Heart left ventricle (tissue), 16 donors: ENCODE measurements around the gene DSE. TPM values are rescaled to one million over a fixed set of nuclear protein-coding genes. Genes with fewer than 3 reads are reported as not detected.

ENCODE experiments used
- ATAC-seq, 4 donors: fragments of 200-7000 bp; cut with Tn5 transposase; one replicate each; pipeline ENCODE4 v1.9.1; 2020 to 2022; ENCODE audit warnings: moderate library complexity in 4 of 4, mild to moderate bottlenecking in 3 of 4, moderate number of reproducible peaks in 1 of 4
- DNase-seq, 5 donors: peaks; one replicate each; pipeline ENCODE4 v3.0.0-alpha.2; 2020
- H3K27ac ChIP-seq, 12 donors: fragments of 200-600 bp; sonication (generic) in 4 of 12; one replicate each; pipeline versions ENCODE4 v1.5.0 to v1.8.0; 2016 to 2022; ENCODE audit warnings: mild to moderate bottlenecking in 2 of 12
- H3K27me3 ChIP-seq, 9 donors: fragments of 200-600 bp; sonication (generic) in 2 of 9; one replicate each; pipeline versions ENCODE4 v1.5.1 to v1.8.0; 2016 to 2022; ENCODE audit warnings: mild to moderate bottlenecking in 3 of 9
- H3K36me3 ChIP-seq, 9 donors: fragments of 200-600 bp; sonication (generic) in 2 of 9; one replicate each; pipeline versions ENCODE4 v1.5.0 to v1.8.0; 2018 to 2022; ENCODE audit warnings: mild to moderate bottlenecking in 2 of 9
- H3K4me1 ChIP-seq, 12 donors: fragments of 200-600 bp; sonication (generic) in 4 of 12; one replicate each; pipeline versions ENCODE4 v1.5.0 to v1.8.0; 2016 to 2022; ENCODE audit warnings: mild to moderate bottlenecking in 3 of 12
- H3K4me3 ChIP-seq, 12 donors: fragments of 200-600 bp; sonication (generic) in 4 of 12; one replicate each; pipeline versions ENCODE4 v1.5.0 to v1.8.0; 2017 to 2022; ENCODE audit warnings: mild to moderate bottlenecking in 9 of 12, moderate library complexity in 4 of 12
- H3K9me3 ChIP-seq, 12 donors: fragments of 200-600 bp; sonication (generic) in 4 of 12; one replicate each; pipeline versions ENCODE4 v1.5.0 to v1.8.0; 2016 to 2022; ENCODE audit warnings: mild to moderate bottlenecking in 1 of 12
- POLR2A ChIP-seq, 2 donors: fragments of 450-650 bp; IDR thresholded peaks; one replicate each; pipeline ENCODE4 v1.6.1; 2017; ENCODE audit warnings: antibody characterized with exemption in 2 of 2, mild to moderate bottlenecking in 2 of 2, moderate library complexity in 2 of 2
- WGBS, 4 donors: extraction: QIAGEN DNeasy Blood & Tissue Kit in 2 of 4; methylation state at CpG; one replicate each; pipeline versions ENCODE4 v1.1.5 to v1.1.7; 2013 to 2018; 5-methylcytosine and 5-hydroxymethylcytosine counted together
- intact Hi-C, 10 donors: fragments of 100-400 bp; cut with DNase I; formaldehyde crosslinking; loops; one replicate each; pipeline versions ENCODE4 v1.11.1 to v1.14.2; 2022
- polyA plus RNA-seq, 2 donors: library from polyadenylated mRNA; stranded (reverse); fragments of 200-250 nt; gene quantifications; one replicate each; pipeline ENCODE4 v1.2.3, GENCODE V29; 2013
- total RNA-seq, 9 donors: library from RNA; depleted of rRNA in 2 of 9; stranded (reverse); fragments of >200 nt in 2 of 9; fragmentation: NEBNext Ultra II Directional in 3 of 9; extraction: Animal tissue kit (Norgen Biotek cat#: 25700) in 3 of 9; gene quantifications; one replicate each; pipeline versions ENCODE4 v1.1.0 to v1.2.4, GENCODE V29; 2016 to 2023
- TF ChIP-seq, protein P1 (sequence below), 12 donors: fragments of 200-600 bp; sonication (generic) in 4 of 12; IDR thresholded peaks; one replicate each; pipeline versions ENCODE4 v1.5.0 to v1.8.0; 2018 to 2022; ENCODE audit warnings: antibody characterized with exemption in 12 of 12, mild to moderate bottlenecking in 5 of 12
- donor health status: ischemic (EF 13 %, LVEDD 7.1; RV severe dilation, severe dysfunction).
- donor health status: healthy with polysubstance abuse.
- donor health status: DM: no; HTN: yes; CAD: no.
- donor health status: DM: no; HTN: no; CAD: no.
- donor health status: ischemic (EF 25% LVEDD 6.9; RV normal size, moderate dysfunction).
- donor health status: ischemic (EF 25% LVEDD 5.7; RV mildly dilated, moderate dysfunction).
- donor health status: healthy.
- donor health status: DM: yes; HTN: yes; CAD: no.
- donor health status: ischemic (EF 35%, LVEDD 5.7; RV mildly dilated, moderate dysfunction).
- donor health status: nonischemic (EF 11% LVEDD 7.7; RV severe dilation, severe dysfunction).
- donor health status: DM: yes; HTN: yes; CAD: no.
- donor health status: PGD.
- donor health status: ischemic (EF 29% LVEDD 5.4; RV normal size, mild dysfunction).
- donor health status: nonischemic (EF 23%, LVEDD 6.1; RV moderate dilation, normal function).

Gene DSE
- total and polyA plus RNA-seq, 11 donors: 3.2 to 37.3 (median 11.1) TPM

- Histone ChIP-seq H3K9me3 (no peaks in the 10 kb centered on the region), H3K4me1 (peaks cover 0 to 43% (median 5%) of the 10 kb centered on the region in 12 donors), H3K36me3 (peaks cover 0 to 7% (median 0%) of the 10 kb centered on the region in 9 donors), H3K4me3 (no peak overlapping the region), H3K27me3 (no peaks in the 10 kb centered on the region), H3K27ac (no peak overlapping the region)
- DNase-seq: no peak
- intact Hi-C loops: no loop called here
- ATAC-seq: no peak
- 58 to 76% (median 68%) methylated on average over 1 of the region's 1 CpG for WGBS, 4 donors
- no peak for TF ChIP-seq POLR2A (IDR thresholded peaks at IDR 0.05)
- TF ChIP-seq, protein P1, sequence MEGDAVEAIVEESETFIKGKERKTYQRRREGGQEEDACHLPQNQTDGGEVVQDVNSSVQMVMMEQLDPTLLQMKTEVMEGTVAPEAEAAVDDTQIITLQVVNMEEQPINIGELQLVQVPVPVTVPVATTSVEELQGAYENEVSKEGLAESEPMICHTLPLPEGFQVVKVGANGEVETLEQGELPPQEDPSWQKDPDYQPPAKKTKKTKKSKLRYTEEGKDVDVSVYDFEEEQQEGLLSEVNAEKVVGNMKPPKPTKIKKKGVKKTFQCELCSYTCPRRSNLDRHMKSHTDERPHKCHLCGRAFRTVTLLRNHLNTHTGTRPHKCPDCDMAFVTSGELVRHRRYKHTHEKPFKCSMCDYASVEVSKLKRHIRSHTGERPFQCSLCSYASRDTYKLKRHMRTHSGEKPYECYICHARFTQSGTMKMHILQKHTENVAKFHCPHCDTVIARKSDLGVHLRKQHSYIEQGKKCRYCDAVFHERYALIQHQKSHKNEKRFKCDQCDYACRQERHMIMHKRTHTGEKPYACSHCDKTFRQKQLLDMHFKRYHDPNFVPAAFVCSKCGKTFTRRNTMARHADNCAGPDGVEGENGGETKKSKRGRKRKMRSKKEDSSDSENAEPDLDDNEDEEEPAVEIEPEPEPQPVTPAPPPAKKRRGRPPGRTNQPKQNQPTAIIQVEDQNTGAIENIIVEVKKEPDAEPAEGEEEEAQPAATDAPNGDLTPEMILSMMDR (IDR thresholded peaks at IDR 0.05): no peak
Observed at GRCh38 chr6:116380346-116380745, 9.6 kb downstream of the DSE start.

GRCh38 chr6:116381000-116381399 is 10.3 kb downstream of the DSE start:
- no peak for ATAC-seq
- Histone ChIP-seq H3K36me3 (peaks cover 0 to 7% (median 0%) of the 10 kb centered on the region in 9 donors), H3K4me1 (peaks cover 0 to 50% (median 8%) of the 10 kb centered on the region in 12 donors), H3K4me3 (no peak overlapping the region), H3K27ac (no peak overlapping the region), H3K27me3 (no peaks in the 10 kb centered on the region), H3K9me3 (no peaks in the 10 kb centered on the region)
- no peak for DNase-seq
- TF ChIP-seq, protein P1 (IDR thresholded peaks at IDR 0.05): no peak
- TF ChIP-seq POLR2A (IDR thresholded peaks at IDR 0.05): no peak
- 69 to 74% (median 71%) methylated on average over 3 of the region's 3 CpGs for WGBS, 4 donors
- intact Hi-C loops: no loop called here

- no peak for TF ChIP-seq POLR2A (IDR thresholded peaks at IDR 0.05)
- TF ChIP-seq, protein P1 (IDR thresholded peaks at IDR 0.05): no peak
- DNase-seq: no peak
- intact Hi-C loops: no loop called here
- Histone ChIP-seq H3K9me3 (no peaks in the 10 kb centered on the region), H3K4me1 (peaks cover 0 to 59% (median 18%) of the 10 kb centered on the region in 12 donors), H3K27me3 (no peaks in the 10 kb centered on the region), H3K4me3 (no peak overlapping the region), H3K27ac (no peak overlapping the region), H3K36me3 (no peaks in the 10 kb centered on the region)
- ATAC-seq: no peak
- 97 to 100% (median 100%) methylated on average over 1 of the region's 1 CpG for WGBS, 4 donors
Observed at GRCh38 chr6:116382587-116382986, 11.8 kb downstream of the DSE start.

DNA sequence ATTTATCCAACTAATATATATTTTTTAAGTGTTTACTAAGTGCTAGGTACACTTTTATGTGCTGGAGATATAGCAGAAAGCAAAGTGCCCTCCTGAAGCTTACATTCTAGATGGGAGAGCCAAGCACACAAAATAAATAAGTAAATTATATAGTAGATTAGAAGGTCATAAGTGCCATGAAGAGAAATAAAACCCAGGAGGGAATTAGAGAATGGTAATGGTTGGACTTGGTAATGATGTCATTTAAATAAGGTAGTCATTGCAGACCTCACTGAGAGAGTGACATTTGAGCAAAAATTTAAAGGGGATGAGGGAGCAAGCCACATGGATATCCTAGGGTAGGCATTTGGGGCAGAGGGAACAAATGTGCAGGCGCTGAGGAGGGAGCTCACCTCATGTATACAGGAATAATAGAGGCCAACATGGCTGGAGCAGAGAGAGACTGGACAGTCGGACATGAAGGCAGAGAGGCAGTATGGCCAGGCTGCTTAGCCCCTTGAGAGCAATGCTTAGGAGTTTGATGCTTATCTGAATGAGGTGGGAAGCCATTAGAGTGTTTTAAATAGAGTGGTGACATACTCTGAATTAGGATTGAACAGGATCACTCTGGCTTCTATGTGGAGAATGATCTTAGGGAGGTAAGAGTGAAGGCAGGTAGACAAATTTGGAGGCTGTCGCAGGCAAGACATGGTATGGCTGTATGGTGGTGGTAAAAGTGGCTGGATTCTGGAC is 14.1 kb downstream of the DSE start:
- no peaks in the 10 kb centered on the region for H3K27me3 ChIP-seq
- WGBS, 4 donors: 93 to 97% (median 94%) methylated on average over 3 of the region's 3 CpGs
- peaks cover 0 to 71% (median 26%) of the 10 kb centered on the region in 12 donors for H3K4me1 ChIP-seq

More for the DNA sequence above, 14.1 kb downstream of the DSE start:
- intact Hi-C loops: no loop called here
- H3K4me3 ChIP-seq: no peak overlapping the region
- no peak for DNase-seq
- H3K9me3 ChIP-seq: no peaks in the 10 kb centered on the region
- H3K27ac ChIP-seq: peak overlapping the region in 1 of 12 donors; percentile 72
- no peak for TF ChIP-seq POLR2A (IDR thresholded peaks at IDR 0.05)
- TF ChIP-seq, protein P1 (IDR thresholded peaks at IDR 0.05): no peak
- peak in 1 of 4 donors; percentile 14 for ATAC-seq
- H3K36me3 ChIP-seq: no peaks in the 10 kb centered on the region
